Measurements from ENCODE around the gene NPY5R.

Gene NPY5R

DNA sequence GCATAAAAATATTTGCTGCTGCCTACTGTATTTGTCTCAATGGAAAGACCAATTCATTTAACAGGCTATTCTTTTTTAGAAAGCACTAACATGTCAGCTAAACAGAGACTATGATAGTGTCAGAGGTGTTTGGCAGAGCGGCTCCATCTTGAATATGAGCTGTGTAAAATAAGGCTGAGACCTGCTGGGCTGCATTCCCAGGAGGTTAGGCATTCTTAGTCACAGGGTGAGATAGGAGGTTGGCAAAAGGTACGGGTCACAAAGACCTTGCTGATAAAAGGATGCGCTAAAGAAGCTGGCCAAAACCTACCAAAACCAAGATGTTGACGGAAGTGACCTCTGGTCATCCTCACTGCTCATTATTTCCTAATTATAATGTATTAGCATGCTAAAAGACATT, 41.8 kb downstream of the NPY5R start:
- no peak for DNase-seq

DNA sequence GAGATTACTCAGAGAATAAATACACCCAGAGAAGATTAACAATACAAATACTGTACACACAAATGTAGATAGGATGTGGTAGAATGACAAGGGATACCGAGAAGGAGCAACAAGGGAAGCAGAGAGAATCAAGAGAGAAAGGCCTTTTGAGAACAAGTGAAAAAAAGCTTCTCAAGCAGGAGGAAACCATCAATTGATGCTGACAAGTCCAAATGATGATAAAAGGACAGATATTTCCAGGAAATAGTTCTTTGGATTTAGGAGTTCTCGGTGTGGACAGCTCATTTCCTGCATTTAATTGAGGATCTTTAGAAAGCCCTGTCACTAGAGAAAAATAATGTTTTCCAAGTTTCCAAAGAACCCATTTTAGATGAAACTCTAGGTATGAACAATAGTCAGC, 48.1 kb downstream of the NPY5R start:
- no peak for DNase-seq

DNA sequence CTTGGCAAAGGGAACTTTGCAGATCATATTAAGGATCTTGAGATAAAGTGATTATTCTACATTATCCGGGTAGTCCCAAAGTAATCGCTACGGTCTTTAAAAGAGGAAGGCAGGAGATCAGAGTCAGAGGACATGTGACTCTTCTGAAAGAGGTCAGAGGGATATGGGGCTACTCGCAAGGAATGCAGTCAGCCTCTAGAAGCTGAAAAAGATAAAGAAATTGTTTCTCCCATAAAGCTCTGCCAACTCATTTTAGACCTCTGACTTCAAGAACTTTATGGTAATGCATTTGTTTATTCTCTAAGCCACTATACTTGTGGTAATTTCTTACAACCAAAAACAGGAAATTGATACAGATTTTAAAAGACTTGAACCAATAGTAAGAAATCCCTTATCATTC, 48.6 kb downstream of the NPY5R start:
- no peak for DNase-seq

DNA sequence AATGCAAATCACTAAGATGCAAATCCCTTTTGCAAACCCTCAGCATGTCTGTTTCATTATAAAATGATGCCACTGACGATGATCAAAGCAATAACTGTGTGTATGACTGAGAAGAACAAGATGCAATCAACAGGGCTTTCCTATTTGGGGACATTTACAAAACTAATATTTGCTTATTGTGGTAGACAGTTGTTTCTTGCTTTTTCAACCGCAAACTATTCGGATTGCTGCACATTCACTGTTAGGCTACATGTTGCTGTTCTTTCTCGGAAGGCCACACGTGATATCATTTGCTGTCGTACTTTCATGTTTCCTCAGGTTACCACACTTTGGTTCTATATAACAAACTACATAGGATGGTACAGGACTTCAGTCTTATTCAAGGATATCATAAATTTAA, 49.8 kb downstream of the NPY5R start:
- no peak for DNase-seq

DNA sequence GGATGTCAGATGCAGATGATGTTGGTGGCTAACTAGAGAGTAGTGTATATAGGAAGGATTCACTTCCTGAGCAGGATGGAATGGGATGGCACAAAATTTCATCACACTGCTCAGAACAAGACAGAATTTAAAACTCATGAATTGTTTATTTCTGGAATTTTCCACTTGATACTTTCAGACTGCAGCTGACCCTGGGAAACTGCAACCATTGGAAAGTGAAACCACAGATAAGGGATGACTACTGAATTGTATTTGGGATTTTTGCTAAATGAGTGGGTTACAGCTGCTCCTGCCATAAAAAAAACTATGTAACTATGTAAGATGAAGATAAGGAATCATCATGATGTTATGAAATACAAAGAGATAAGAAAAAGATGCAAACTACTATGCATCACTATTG, 51.4 kb downstream of the NPY5R start:
- DNase-seq = no peak

DNA sequence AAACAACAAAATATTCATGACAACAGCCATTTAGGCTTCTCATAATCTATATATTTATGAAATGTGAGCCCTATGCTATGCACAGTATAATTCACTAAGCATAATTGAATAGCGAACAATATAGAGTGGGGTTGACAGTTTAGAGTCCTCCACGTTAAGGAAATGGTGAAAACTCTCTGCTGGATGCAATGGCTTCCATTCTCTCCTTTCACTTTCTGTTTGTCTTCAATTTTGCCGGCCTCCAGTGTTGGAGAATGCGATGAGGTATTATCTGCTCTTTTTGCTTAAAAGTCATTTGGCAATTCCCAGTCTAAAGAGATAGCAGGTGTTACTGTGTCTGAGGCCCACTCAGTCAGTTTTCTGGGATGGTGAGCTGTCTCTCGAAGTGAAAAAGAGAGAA, 52.1 kb downstream of the NPY5R start:
- no peak for DNase-seq

DNA sequence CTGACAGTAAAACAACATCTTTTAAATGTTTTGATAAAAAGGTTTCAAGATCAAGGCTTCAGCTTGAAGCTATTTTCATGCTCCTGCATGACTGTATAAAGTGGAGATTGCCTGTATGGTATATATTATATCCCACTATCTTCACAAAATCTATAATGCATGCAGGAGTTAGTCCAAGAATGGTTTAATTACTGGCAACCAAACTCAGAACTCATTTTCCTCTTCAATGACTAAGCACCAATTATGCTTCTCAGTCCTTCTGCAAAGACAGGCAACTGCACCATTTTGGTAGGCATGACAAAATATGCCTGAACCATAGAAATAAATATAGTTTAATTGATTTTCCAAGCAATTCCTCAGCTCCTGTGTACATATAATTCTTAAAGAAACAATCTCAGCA, 54.5 kb downstream of the NPY5R start:
- no peak for DNase-seq

DNA sequence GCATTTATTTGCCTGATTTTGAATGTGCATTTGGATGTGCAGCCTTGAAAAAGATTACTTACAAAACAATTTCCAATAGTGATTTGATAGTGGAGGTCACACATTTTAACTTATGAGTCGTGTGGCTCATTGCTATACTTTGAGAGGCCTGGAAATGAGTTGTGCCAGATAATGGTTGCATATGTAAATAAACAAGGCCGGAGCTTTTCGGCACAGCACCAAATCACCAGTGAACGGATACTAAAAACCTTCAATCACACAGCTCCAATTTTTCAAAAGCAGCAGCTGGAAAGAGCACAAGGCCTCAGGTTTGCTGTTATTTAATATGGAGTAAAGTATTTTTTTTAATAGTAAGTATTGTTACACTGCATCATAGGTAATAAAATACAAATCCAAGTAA, 57.2 kb downstream of the NPY5R start:
- no peak for DNase-seq
